HG03575 (cell line): ENCODE data around the gene USP17L17.
"Not testable (repeated sequence)": the region's sequence is repeated elsewhere in the genome, so short reads cannot be mapped to it uniquely, and the experiment has no call there.

Experiments used
- ATAC-seq: cut with Tn5 transposase; IDR thresholded peaks from one replicate; pipeline ENCODE4 v1.9.1; 2021; ENCODE audit not compliant: unreplicated experiment, insufficient number of reproducible peaks, low FRiP score; ENCODE audit errors: extremely low read depth

USP17L17 gene

GRCh38 chr4:9243579-9243978 lies at the start of gene USP17L17:
Gene USP17L17 (plus strand): TSS chr4:9243879. CDS start chr4:9243879, 0 bp downstream.
- not testable (repeated sequence) for ATAC-seq

- ATAC-seq: not testable (repeated sequence)
These were observed 33.3 kb upstream of the USP17L17 start, which contains the start of gene USP17L10 for GRCh38 chr4:9210357-9210756. Gene USP17L10 (plus strand): TSS chr4:9210657. CDS start chr4:9210657, 0 bp downstream.

GRCh38 chr4:9214701-9215100 lies 29.0 kb upstream of the USP17L17 start:
- not testable (repeated sequence) for ATAC-seq

- not testable (repeated sequence) for ATAC-seq
These were observed 28.6 kb upstream of the USP17L17 start, which contains the start of gene USP17L11 for GRCh38 chr4:9215105-9215504. Gene USP17L11 (plus strand): TSS chr4:9215405. CDS start chr4:9215405, 0 bp downstream.

- not testable (repeated sequence) for ATAC-seq
These were observed 23.8 kb upstream of the USP17L17 start, which contains the start of gene USP17L12 for GRCh38 chr4:9219852-9220251. Gene USP17L12 (plus strand): TSS chr4:9220152. CDS start chr4:9220152, 0 bp downstream.

- not testable (repeated sequence) for ATAC-seq
These were observed 19.1 kb upstream of the USP17L17 start, which contains the start of gene USP17L13 for GRCh38 chr4:9224596-9224995. Gene USP17L13 (plus strand): TSS chr4:9224896. CDS start chr4:9224896, 0 bp downstream.

- not testable (repeated sequence) for ATAC-seq
These were observed 13.4 kb upstream of the USP17L17 start for GRCh38 chr4:9230249-9230648.

GRCh38 chr4:9234085-9234484 lies 9.6 kb upstream of the USP17L17 start, which contains the start of gene USP17L15:
Gene USP17L15 (plus strand): TSS chr4:9234385. CDS start chr4:9234385, 0 bp downstream.
- ATAC-seq: not testable (repeated sequence)

GRCh38 chr4:9238461-9238860 lies 5.2 kb upstream of the USP17L17 start:
- ATAC-seq: not testable (repeated sequence)

- ATAC-seq: not testable (repeated sequence)
These were observed 4.4 kb downstream of the USP17L17 start, which contains the start of gene USP17L18 for GRCh38 chr4:9247953-9248680. Gene USP17L18 (plus strand): TSS chr4:9248630. CDS start chr4:9248630, 0 bp downstream.

- ATAC-seq: not testable (repeated sequence)
These were observed 9.4 kb downstream of the USP17L17 start, which contains the start of gene USP17L19 for GRCh38 chr4:9253078-9253477. Gene USP17L19 (plus strand): TSS chr4:9253378. CDS start chr4:9253378, 0 bp downstream.

GRCh38 chr4:9257824-9258223 lies 14.1 kb downstream of the USP17L17 start, which contains the start of gene USP17L20:
Gene USP17L20 (plus strand): TSS chr4:9258124. CDS start chr4:9258124, 0 bp downstream.
- not testable (repeated sequence) for ATAC-seq

- ATAC-seq: not testable (repeated sequence)
These were observed 18.9 kb downstream of the USP17L17 start, which contains the start of gene USP17L21 for GRCh38 chr4:9262572-9262971. Gene USP17L21 (plus strand): TSS chr4:9262872. CDS start chr4:9262872, 0 bp downstream.

- ATAC-seq: not testable (repeated sequence)
These were observed 23.6 kb downstream of the USP17L17 start, which contains the start of gene USP17L22 for GRCh38 chr4:9267319-9267718. Gene USP17L22 (plus strand): TSS chr4:9267619. CDS start chr4:9267619, 0 bp downstream.

- ATAC-seq: not testable (repeated sequence)
These were observed 28.0 kb downstream of the USP17L17 start for GRCh38 chr4:9271719-9272118.
